GM18517 (cell line): Measurements from ENCODE around the gene DSE.
A peak's percentile ranks its signal among the peaks of the same experiment; 100 is the strongest.

ENCODE experiments used
- ATAC-seq: cut with Tn5 transposase; IDR thresholded peaks from one replicate; pipeline ENCODE4 v1.9.1; 2021; ENCODE audit warnings: mild to moderate bottlenecking, moderate library complexity; ENCODE audit not compliant: unreplicated experiment

Gene DSE

GRCh38 chr6:116468293-116468692 lies 97.5 kb downstream of the DSE start:
- no peak for ATAC-seq

- no peak for ATAC-seq
Measured at GRCh38 chr6:116471531-116471930, 100.8 kb downstream of the DSE start.

- ATAC-seq = no peak
Measured at GRCh38 chr6:116472706-116473105, 102.0 kb downstream of the DSE start.

GRCh38 chr6:116475141-116475540 lies 104.4 kb downstream of the DSE start:
- ATAC-seq = no peak

GRCh38 chr6:116476002-116476678 lies 105.4 kb downstream of the DSE start:
- peak; percentile 100 for ATAC-seq

GRCh38 chr6:116482780-116483179 lies 112.0 kb downstream of the DSE start:
- ATAC-seq = no peak

- no peak for ATAC-seq
Measured at GRCh38 chr6:116483616-116484015, 112.9 kb downstream of the DSE start.

- no peak for ATAC-seq
Measured at GRCh38 chr6:116485559-116486184, 114.9 kb downstream of the DSE start.

- ATAC-seq = no peak
Measured at GRCh38 chr6:116491610-116492330, 121.0 kb downstream of the DSE start.

GRCh38 chr6:116492331-116493067 lies 121.8 kb downstream of the DSE start:
- no peak for ATAC-seq
